EH (cell line): ENCODE results near the gene NCR2.

ENCODE experiments used
- DNase-seq: peaks from one replicate; pipeline ENCODE4 v3.0.0-alpha.2; 2015; ENCODE audit warnings: low read depth

Gene NCR2

GRCh38 chr6:41331401-41332150 lies 3.8 kb upstream of the NCR2 start:
- DNase-seq: no peak

- no peak for DNase-seq
These were observed 3.2 kb upstream of the NCR2 start for GRCh38 chr6:41332241-41332640.

GRCh38 chr6:41332842-41333736 lies 2.3 kb upstream of the NCR2 start:
- DNase-seq: no peak

DNA sequence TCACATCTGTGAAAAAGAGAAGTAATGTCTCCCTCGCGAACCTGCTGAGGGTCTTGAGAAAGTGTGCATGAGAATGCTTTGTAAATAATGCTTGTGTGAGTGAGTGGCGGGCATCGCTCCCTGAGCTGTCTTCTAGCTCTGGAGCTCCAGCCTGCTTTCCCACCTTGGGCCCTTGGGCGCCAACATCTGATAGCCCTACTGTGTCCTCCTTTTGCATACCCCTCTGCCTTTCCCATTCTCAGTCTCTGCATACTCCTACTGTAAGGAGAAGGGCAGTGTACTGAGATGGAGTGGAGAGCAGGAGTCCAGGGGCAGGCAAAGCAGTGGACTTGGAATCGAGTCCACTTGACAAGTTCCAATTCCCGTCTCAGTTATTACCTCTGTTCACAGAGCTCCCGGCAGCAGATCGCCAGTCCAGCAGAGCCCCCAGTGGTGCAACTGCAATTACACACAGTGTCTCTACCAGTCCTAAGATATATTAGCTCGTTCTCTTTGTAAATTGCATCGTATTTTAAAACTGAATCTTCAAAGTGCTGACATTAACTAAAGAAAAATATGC lies 847 bp upstream of the NCR2 start:
- no peak for DNase-seq

DNA sequence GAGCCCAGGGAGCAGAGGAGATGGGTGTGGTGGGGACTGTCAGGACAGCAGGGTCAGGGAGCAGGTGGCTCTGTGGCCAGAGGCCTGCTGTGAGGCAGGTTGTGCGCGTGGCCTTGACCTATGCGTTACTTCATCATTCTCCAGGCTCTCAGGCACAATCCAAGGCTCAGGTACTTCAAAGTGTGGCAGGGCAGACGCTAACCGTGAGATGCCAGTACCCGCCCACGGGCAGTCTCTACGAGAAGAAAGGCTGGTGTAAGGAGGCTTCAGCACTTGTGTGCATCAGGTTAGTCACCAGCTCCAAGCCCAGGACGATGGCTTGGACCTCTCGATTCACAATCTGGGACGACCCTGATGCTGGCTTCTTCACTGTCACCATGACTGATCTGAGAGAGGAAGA lies 535 bp downstream of the NCR2 start:
- DNase-seq: no peak

GRCh38 chr6:41336824-41337223 lies 1.4 kb downstream of the NCR2 start:
- no peak for DNase-seq

DNA sequence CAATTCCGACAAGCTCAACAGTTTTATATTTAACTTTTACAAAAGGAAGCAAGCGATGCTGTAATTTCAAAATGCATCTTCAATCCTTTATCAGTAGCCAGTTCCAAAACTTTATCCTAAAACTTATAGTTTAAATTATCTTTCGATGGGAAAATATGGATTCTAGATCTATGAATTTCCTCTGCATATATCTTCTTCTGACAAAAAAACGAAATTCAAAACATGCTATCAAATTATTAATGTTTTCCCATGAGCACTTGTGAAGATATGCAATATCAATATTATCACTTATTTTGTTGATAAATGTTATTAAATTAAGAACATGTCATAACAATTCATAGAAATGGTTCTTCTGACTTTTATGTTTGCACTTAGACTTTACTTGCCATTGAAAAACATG lies 2.3 kb downstream of the NCR2 start:
- DNase-seq: no peak

- DNase-seq: no peak
These were observed 3.3 kb downstream of the NCR2 start for GRCh38 chr6:41338659-41339058.

DNA sequence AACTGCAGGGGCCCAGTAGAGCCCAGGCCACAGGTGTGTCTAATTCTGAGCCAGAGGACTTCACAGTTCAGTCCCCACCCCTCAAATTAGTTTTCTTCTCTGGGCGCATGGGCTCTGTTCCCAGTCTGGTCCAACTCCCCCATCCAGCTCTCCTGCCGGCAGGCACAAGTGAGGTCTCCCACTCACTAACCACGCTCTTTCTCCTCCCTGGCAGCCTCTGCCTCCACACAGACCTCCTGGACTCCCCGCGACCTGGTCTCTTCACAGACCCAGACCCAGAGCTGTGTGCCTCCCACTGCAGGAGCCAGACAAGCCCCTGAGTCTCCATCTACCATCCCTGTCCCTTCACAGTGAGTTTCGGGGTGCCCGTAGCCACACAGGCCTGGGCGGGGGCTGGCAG lies 6.2 kb downstream of the NCR2 start:
- DNase-seq: no peak

DNA sequence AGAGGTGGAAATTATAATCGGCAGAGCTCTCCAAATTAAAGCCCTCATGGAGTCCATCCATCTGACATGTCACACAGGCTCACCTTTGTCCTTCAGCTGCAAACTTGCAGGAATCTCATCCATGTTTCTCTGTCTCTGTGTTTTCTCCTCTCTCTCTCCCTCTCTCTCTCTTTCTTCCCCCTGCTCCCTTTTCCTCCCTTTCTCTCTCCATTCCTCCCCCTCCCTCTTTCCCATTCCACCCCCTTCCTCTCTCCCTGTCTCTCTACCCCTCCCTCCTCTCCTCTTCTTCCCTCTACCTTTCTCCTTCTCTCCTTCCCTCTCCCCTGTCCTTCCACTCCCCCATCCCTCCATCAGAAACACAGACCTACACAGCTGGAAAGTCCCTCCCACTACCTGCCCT lies 6.8 kb downstream of the NCR2 start:
- DNase-seq: no peak

GRCh38 chr6:41343641-41344187 lies 8.3 kb downstream of the NCR2 start:
- no peak for DNase-seq

GRCh38 chr6:41344876-41345275 lies 9.5 kb downstream of the NCR2 start:
- no peak for DNase-seq

DNA sequence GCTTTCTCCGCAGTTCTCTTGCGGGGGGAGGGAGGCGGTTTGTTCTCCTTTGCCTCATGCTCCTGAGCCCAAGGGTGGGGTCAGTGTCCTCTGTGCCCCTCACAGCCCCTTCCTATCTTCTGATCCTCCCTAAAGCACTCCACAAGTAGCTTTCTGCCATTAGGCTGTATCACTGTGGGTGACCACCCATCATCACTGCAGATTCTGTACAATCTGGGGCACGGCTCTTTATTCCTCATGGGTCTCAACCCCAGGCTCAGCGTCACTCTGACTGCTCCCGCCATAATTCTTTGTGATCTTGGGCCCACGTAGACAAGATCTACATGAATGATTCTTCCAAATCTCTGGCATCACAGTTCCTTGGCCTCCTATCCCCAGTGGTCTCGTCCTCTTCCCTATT lies 10.5 kb downstream of the NCR2 start:
- DNase-seq: no peak

- DNase-seq: no peak
These were observed 11.0 kb downstream of the NCR2 start for GRCh38 chr6:41346441-41346840.

DNA sequence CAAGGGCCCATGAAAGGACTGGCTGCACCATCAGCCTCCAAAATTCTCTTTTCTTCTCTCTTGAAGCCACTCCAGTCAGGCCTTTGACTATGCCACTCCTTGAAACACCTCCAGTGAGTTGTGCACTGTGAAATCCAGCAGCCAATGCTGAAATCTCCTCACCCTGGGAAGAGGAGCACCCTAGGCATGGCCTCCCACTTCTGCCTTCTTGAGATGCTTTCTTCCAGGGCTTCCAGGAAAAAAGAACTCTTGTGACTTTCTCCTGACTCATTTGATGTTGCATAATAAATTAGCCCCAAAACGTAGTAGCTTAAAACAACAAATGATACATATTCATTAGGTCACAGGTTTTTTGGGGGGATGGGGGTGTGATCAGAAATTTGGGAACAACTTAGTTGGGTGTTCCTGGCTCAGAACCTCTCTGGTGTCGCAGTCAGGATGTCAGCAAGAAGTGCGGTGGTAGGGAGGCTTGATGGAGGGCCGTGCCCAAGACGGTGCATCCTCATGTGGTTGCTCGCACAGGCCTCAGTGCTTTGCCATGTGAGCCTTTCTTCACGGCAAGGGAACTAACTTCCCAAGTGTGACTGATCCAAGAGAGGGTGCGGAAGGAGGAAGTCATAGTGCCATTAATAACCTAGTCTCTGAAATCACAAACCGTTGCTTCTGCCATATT lies 12.1 kb downstream of the NCR2 start:
- DNase-seq: no peak

DNA sequence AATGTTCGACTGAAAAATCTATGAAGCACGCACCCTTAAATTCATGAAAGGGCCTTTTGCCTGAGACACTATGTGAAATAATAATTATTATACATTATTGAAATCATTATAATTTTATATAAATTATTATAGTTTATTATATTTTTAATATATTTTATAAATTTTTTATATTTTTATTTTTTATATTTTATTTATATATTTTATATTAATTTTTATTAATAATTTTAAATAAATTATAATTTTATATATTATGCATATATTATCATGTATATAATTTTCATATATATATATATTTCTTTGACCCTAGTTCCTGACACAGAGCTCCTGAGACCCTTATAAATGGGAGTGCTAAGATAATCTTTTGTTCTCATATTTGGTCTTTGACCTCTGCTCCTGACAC lies 13.5 kb downstream of the NCR2 start:
- no peak for DNase-seq

GRCh38 chr6:41352396-41352795 lies 17.0 kb downstream of the NCR2 start:
- no peak for DNase-seq

- DNase-seq: no peak
These were observed 17.5 kb downstream of the NCR2 start for GRCh38 chr6:41352907-41353306.

- DNase-seq: no peak
These were observed 17.9 kb downstream of the NCR2 start for GRCh38 chr6:41353333-41353732.

GRCh38 chr6:41355952-41356351 lies 20.5 kb downstream of the NCR2 start:
- DNase-seq: no peak

DNA sequence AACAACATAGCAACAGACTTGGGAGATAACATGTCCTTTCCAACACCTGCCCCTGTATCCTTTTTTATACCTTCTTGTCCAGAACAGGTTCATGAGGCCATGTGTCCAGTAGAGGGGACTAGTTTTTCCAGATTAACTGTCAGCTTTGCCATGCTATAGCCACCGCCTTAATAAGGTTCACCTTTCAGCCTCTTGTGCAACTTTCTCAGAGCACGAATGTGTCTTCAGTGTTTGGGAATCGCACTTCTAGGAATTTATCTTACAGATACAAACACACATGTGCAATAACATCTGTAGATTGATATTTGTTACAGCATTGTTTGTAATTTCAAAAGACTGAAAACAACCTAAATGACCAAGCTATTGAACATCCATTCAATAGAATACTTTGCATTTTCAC lies 21.4 kb downstream of the NCR2 start:
- DNase-seq: no peak

DNA sequence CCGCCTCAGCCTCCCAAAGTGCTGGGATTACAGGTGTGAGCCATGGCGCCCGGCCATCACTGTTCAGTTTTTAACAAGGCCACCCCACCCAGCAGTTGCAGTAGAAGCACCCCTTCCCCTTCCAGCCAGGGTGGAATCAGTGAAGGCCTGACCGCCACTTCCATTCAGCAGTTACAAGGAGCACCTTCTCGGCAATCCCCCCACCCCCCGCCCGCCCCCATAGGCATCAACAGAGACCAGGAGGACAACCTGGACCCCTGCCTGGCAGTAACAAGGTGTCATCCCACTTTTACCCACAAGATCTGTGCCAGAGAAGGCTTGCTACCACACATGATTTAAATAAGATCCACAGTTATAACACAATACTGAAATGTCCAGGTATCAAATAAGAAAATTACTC lies 23.1 kb downstream of the NCR2 start:
- DNase-seq: no peak
